Activated CD4-positive, CD25-positive, alpha-beta regulatory T cell treated with anti-CD3 and anti-CD28 coated beads, Interleukin-2, amount 50 U/mL, for 24 hours (primary cell): ENCODE measurements around the gene DISP3.

ENCODE experiments used
- ATAC-seq, 2 donors: fragments of 150-1000 bp; cut with Tn5 transposase; one replicate each; pipeline ENCODE4 v1.10.0; 2021; ENCODE audit warnings: mild to moderate bottlenecking in 1 of 2, moderate library complexity in 1 of 2

DISP3 gene

GRCh38 chr1:11530731-11531311, 51.9 kb downstream of the DISP3 start:
- ATAC-seq = no peak

DNA sequence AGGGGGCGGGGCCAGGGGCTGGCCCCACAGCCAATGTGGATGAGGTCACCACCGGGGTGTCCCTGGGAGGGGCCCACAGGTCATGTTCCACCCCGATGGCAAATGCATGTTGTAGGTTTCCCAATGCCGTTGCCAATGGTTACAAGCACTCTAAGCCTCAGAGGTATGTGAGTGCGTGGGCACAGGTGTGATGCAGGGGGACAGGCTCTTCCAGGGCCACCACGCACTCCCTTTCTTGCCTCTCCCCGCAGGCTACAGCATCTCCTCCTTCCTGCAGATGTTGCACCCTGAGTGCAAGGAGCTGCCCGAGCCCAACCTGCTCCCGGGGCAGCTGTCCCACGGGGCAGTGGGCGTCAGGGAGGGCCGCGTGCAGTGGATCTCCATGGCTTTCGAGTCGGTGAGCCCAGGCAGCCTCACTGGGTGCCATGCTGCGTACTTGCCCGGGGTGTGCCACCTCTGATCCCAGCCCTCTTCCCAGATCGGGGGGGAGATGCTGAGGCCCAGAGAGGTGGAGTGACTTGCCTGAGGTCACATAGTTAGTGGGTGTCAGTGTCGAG, 52.4 kb downstream of the DISP3 start:
- ATAC-seq = no peak

- ATAC-seq = no peak
Observed at GRCh38 chr1:11531943-11532342, 53.0 kb downstream of the DISP3 start.

DNA sequence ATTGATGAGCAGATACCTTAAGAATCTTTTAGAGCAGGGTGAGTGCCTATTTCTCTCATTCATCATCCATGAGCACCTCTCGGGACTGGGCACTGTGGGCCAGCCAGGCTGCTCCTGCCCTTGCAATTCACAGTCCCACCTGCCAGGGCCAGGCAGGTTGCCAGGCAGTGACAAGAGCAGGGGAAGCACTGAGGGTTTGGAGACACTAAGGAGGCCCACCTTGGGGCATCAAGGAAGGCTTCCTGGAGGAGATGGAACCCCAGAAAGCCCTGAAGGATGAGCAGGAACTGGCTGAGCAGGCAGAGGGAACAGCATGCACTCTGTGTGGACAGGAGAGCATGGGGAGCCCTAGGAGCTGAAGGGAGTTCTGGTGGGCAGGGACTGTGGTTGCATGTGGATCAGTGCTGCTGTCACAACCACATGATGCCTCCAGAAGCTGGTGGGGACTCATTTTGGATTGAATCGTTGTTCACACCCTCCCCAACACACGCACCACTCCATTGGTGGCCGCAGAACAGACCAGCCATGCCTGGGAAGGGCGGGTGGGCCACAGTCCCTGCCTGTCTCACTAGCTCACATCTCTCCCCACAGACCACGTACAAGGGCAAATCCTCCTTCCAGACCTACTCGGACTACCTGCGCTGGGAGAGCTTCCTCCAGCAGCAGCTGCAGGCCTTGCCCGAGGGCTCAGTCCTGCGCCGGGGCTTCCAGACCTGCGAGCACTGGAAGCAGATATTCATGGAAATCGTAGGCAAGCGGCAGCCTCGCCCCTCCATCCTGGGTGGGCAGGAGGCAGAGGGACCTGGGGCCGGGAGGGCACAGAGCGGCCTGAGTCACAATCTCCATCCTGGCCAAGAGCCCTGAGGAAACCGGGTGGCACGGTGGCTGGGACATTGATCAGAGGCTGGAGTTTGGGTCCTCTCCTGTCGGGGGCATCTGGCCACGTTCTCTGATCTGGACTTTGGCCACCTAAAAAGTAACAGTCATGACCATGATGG, 55.1 kb downstream of the DISP3 start:
- ATAC-seq = no peak

- ATAC-seq = no peak
Observed at GRCh38 chr1:11534846-11535245, 55.9 kb downstream of the DISP3 start.

- ATAC-seq = no peak
Observed at GRCh38 chr1:11535316-11535715, 56.4 kb downstream of the DISP3 start.

DNA sequence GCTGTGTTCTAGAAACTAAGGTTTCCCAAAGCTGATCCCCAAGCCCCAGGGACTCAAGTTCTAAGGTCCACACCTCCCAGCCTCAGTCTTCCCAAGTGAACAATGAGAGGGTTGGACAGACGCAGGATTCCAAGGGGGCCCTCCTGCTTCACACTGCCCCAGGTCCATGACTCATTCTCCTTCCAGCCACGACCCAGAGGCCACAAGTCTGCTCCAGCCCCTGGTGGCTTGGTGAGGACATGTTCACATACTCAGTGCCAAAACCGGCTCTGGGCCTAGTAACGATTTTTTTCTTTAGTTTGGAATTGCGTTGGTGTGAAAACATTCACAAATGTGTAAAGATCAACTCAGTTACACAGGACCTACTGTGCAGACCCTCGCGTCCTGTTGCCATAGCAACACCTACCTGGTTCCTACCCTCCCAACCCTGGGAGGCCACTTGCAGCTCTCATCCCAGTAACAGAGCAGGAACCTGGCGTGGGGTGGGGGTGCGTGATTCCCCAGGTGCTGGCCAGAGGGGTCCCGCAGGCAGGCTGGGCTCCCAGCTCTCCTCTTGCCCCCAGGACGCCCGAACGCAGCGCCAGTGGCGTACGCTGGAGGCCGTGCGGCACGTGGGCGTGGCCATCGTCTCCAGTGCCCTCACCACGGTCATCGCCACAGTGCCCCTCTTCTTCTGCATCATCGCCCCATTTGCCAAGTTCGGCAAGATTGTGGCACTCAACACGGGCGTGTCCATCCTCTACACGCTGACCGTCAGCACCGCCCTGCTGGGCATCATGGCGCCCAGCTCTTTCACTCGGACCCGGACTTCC, 57.0 kb downstream of the DISP3 start:
- no peak for ATAC-seq

GRCh38 chr1:11536573-11537379, 57.8 kb downstream of the DISP3 start:
- no peak for ATAC-seq

DNA sequence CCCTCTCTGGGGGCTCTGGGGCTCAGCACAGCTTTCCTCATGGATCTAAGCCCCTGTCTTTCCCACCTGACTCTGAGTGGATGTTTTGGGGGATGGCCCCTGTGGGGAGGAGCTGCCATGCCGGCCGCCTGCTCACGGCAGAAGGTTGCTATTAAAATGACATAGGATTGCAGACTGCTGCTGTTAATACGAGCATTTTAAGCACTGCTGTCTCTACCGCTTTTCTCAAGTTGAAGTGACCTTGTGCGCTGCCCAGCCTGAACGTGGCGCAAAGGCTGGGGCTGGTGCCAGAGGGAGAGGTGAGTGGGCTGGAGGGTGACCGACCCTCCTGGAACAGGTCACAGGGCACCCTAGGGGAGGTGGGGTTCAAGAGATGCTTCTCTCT, 58.4 kb downstream of the DISP3 start:
- no peak for ATAC-seq

GRCh38 chr1:11537854-11538591, 59.1 kb downstream of the DISP3 start:
- no peak for ATAC-seq

GRCh38 chr1:11538886-11539285, 59.9 kb downstream of the DISP3 start:
- no peak for ATAC-seq

- ATAC-seq = no peak
Observed at GRCh38 chr1:11539850-11540772, 61.2 kb downstream of the DISP3 start.

GRCh38 chr1:11540773-11541160, 61.8 kb downstream of the DISP3 start:
- ATAC-seq = no peak

GRCh38 chr1:11541236-11541635, 62.3 kb downstream of the DISP3 start:
- ATAC-seq = no peak

DNA sequence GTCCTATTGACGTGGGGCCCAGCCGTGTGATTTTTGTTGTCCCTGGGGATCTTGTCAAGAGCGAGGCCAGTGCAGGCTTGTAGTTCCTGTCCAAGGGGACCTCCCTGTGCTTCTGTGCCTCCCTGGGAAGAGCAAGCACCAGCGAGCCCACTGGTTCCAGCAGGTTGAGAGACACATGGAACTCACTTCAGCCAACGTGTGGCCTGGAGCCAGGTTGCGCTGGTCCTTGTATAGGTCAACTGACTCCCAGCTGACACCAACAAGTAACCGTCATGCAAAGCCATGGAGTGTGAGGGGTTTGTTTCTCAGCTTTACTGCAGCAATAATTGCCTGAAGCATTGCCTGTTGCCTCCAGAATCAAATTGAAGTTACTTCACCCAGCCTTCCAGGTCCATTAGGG, 63.0 kb downstream of the DISP3 start:
- no peak for ATAC-seq

GRCh38 chr1:11543392-11543791, 64.4 kb downstream of the DISP3 start:
- ATAC-seq = no peak

GRCh38 chr1:11543796-11544195, 64.8 kb downstream of the DISP3 start:
- ATAC-seq = no peak

DNA sequence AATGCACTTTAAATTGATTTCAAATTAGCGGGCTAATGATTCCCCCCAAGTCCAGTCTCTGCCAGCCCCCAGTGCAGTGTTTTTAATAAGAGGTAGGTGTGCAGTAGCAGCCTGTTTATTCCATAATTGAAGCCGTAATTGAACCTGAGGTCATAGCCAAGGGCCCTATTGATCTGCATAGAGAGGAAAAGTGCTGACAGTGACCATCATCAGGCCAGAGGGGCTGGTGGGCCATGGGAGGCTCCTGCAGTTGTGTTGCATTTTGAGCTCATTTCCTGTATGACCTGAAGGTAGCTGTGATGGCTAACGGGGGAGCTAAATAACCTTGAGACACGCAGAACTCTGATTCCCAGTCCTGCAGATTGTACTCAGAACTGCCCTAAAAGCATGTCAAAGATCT, 67.5 kb downstream of the DISP3 start:
- no peak for ATAC-seq

GRCh38 chr1:11550664-11551283, 71.8 kb downstream of the DISP3 start:
- ATAC-seq = no peak

DNA sequence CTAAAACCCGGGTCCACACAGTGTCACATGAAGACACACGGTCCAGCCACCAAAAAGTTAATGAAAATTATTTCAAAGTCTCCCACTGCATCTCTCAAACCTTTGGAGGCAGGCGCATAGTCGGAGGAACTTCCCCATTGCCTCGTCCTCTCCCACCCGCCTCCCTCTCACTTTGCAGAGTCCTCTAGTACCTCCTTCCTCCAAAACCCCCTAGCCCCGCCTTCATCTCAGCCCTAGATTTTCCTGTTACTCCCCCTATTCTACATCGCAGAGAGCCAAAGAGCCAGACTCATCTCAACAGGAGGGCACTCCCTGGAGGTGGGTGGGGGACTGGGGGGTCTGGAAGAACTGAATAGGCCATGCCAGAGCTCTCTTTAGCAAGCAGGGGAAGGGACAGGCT, 79.3 kb downstream of the DISP3 start:
- ATAC-seq = no peak
